ENCODE data around the gene TSPO2. TPM values are rescaled to one million over a fixed set of nuclear protein-coding genes. Genes with fewer than 3 reads are reported as not detected.

The TSPO2 gene
- total and polyA plus RNA-seq, 2 of the 13 experiments (the other 11 are each of a cell fraction or from before 2014, with no cell fraction given), result 0.55 TPM; not detected in 1

DNA sequence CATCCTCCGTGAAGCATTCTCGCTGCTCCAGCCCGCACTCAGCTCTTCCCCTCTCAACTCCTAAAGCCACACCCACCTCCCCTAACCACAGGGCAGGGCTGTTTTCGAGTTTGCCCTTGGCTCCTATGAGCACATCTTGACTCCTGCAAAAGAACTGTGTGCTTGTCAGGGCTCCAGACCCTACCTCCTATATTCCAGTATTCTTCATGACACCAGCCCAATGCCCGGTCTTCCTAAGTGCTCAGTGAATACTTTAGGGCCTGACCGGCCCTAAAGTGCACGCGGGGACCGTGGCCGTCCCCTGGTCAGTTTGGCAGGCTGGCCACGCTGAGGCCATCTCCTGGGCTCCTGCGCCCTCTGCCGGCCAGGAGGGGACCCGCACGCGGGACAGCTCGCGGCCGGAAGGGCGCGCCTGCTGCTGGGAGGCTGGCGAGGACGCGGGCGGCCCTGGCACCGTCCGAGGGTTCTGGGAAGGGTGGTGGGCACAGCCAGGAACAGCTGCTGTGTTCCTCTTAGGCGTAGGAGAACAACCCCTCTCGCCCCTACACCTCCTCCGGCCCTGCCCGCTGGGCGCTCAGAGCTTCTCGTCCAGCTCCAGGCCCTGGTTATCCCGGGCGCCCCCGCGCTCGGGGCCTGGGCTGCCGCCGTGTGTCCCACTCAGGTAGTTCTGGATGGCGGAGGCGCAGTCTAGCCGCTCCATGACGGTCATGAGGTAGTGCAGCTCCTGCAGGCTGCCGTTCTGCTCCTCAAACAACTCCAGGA lies 14.3 kb upstream of the TSPO2 start (continued):
- TF ChIP-seq ZNF816 (CRISPR knock-in tag; IDR thresholded peaks at IDR 0.05; ENCODE audit: borderline replicate concordance), result no peak
- peak; percentile 89; the same call in 1 of the 2 replicates for TF ChIP-seq CAMTA2 (CRISPR knock-in tag; IDR thresholded peaks at IDR 0.05; ENCODE audit: borderline replicate concordance)
- TF ChIP-seq MYNN (CRISPR knock-in tag; IDR thresholded peaks at IDR 0.05; ENCODE audit: low read depth), result no peak
- TF ChIP-seq ZNF678 (CRISPR knock-in tag; IDR thresholded peaks at IDR 0.05), result 0 out of 2 replicates have a peak, but pooled peaks have one; percentile 52
- TF ChIP-seq TSC22D2 (CRISPR knock-in tag; IDR thresholded peaks at IDR 0.05; ENCODE audit: borderline replicate concordance), result peak; percentile 75; the same call in 1 of the 2 replicates
- TF ChIP-seq MTF1 (CRISPR knock-in tag; IDR thresholded peaks at IDR 0.05), result no peak
- peak; percentile 52; the same call in 1 of the 2 replicates for TF ChIP-seq ZNF343 (CRISPR knock-in tag; IDR thresholded peaks at IDR 0.05)
- TF ChIP-seq, protein P1, sequence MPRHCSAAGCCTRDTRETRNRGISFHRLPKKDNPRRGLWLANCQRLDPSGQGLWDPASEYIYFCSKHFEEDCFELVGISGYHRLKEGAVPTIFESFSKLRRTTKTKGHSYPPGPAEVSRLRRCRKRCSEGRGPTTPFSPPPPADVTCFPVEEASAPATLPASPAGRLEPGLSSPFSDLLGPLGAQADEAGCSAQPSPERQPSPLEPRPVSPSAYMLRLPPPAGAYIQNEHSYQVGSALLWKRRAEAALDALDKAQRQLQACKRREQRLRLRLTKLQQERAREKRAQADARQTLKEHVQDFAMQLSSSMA (CRISPR knock-in tag; IDR thresholded peaks at IDR 0.05), result peak; percentile 87; the same call in 1 of the 2 replicates
- peak; percentile 84; the same call in 1 of the 2 replicates for TF ChIP-seq TGIF2 (CRISPR knock-in tag; IDR thresholded peaks at IDR 0.05)
- TF ChIP-seq, protein P2, sequence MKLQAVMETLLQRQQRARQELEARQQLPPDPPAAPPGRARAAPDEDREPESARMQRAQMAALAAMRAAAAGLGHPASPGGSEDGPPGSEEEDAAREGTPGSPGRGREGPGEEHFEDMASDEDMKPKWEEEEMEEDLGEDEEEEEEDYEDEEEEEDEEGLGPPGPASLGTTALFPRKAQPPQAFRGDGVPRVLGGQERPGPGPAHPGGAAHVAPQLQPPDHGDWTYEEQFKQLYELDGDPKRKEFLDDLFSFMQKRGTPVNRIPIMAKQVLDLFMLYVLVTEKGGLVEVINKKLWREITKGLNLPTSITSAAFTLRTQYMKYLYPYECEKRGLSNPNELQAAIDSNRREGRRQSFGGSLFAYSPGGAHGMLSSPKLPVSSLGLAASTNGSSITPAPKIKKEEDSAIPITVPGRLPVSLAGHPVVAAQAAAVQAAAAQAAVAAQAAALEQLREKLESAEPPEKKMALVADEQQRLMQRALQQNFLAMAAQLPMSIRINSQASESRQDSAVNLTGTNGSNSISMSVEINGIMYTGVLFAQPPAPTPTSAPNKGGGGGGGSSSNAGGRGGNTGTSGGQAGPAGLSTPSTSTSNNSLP (IDR thresholded peaks at IDR 0.05; ENCODE audit: low read depth, low read length), result no peak
- TF ChIP-seq ZBTB7B (CRISPR knock-in tag; IDR thresholded peaks at IDR 0.05), result no peak
- no peak for TF ChIP-seq FOXP1 (IDR thresholded peaks at IDR 0.05)
- no peak for TF ChIP-seq FOXP1 (CRISPR knock-in tag; IDR thresholded peaks at IDR 0.05)
- peak; percentile 71 for TF ChIP-seq MEF2D (CRISPR knock-in tag; IDR thresholded peaks at IDR 0.05)
- TF ChIP-seq ZFP82 (CRISPR knock-in tag; IDR thresholded peaks at IDR 0.05; ENCODE audit: borderline replicate concordance), result no peak
- no peak for TF ChIP-seq SIX4 (CRISPR knock-in tag; IDR thresholded peaks at IDR 0.05)
- peak; percentile 40 for TF ChIP-seq SKI (IDR thresholded peaks at IDR 0.05; ENCODE audit: partially characterized antibody)
- peak; percentile 65 for TF ChIP-seq YY1 (IDR thresholded peaks at IDR 0.05; ENCODE audit: insufficient read depth, insufficient replicate concordance, low read depth, low read length)
- TF ChIP-seq ZNF136 (CRISPR knock-in tag; IDR thresholded peaks at IDR 0.05; ENCODE audit: low read depth), result no peak
- TF ChIP-seq, protein P3, sequence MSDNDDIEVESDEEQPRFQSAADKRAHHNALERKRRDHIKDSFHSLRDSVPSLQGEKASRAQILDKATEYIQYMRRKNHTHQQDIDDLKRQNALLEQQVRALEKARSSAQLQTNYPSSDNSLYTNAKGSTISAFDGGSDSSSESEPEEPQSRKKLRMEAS (IDR thresholded peaks at IDR 0.05), result peak; percentile 72
- peak; percentile 82; the same call in 1 of the 2 replicates for TF ChIP-seq ARNT2 (CRISPR knock-in tag; IDR thresholded peaks at IDR 0.05; ENCODE audit: low read depth)
- TF ChIP-seq SIN3A (IDR thresholded peaks at IDR 0.05; ENCODE audit: borderline replicate concordance, low read depth, low read length), result no peak
- 0 out of 2 replicates have a peak, but pooled peaks have one; percentile 25 for TF ChIP-seq SMAD9 (CRISPR knock-in tag; IDR thresholded peaks at IDR 0.05)
- TF ChIP-seq SMAD1 (CRISPR knock-in tag; IDR thresholded peaks at IDR 0.05; ENCODE audit: borderline replicate concordance, low read depth), result peak; percentile 79; the same call in 1 of the 2 replicates
- TF ChIP-seq IRF2 (CRISPR knock-in tag; IDR thresholded peaks at IDR 0.05), result peak; percentile 62; the same call in 1 of the 2 replicates
- no peak for TF ChIP-seq ZNF773 (CRISPR knock-in tag; IDR thresholded peaks at IDR 0.05; ENCODE audit: borderline replicate concordance)
- TF ChIP-seq ZNF644 (CRISPR knock-in tag; IDR thresholded peaks at IDR 0.05; ENCODE audit: low read depth), result 0 out of 2 replicates have a peak, but pooled peaks have one; percentile 24
- TF ChIP-seq, protein P4, sequence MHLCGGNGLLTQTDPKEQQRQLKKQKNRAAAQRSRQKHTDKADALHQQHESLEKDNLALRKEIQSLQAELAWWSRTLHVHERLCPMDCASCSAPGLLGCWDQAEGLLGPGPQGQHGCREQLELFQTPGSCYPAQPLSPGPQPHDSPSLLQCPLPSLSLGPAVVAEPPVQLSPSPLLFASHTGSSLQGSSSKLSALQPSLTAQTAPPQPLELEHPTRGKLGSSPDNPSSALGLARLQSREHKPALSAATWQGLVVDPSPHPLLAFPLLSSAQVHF (CRISPR knock-in tag; IDR thresholded peaks at IDR 0.05), result no peak
- peak; percentile 76 for TF ChIP-seq SPEN (CRISPR knock-in tag; IDR thresholded peaks at IDR 0.05; ENCODE audit: low read depth)

All from HepG2 (cell line).